MM.1S (cell line): ENCODE results near the gene OR2B3.

Experiments used
- DNase-seq: peaks from one replicate; pipeline ENCODE4 v3.0.0-alpha.2; 2015
- H2AFZ ChIP-seq: fragments of 300-600 bp; sonication (generic); 2 replicates; pipeline ENCODE4 v1.6.0; 2016; ENCODE audit warnings: antibody characterized with exemption, low read length
- H3F3A ChIP-seq: fragments of 300-600 bp; sonication (generic); 2 replicates; pipeline ENCODE4 v1.6.1; 2016; ENCODE audit warnings: mild to moderate bottlenecking, antibody characterized with exemption, low read length, moderate library complexity, mixed read lengths; ENCODE audit not compliant: insufficient read depth
- H3K27ac ChIP-seq: fragments of 300-600 bp; sonication (generic); 2 replicates; pipeline ENCODE4 v1.5.1; 2016; ENCODE audit warnings: mild to moderate bottlenecking, low read length
- H3K27me3 ChIP-seq: fragments of 300-600 bp; sonication (generic); replicated peaks from 2 replicates; pipeline ENCODE4 v1.6.0; 2016; ENCODE audit warnings: low read length; ENCODE audit not compliant: insufficient read depth
- H3K36me3 ChIP-seq: fragments of 300-600 bp; sonication (generic); replicated peaks from 2 replicates; pipeline ENCODE4 v1.6.1; 2016; ENCODE audit warnings: mild to moderate bottlenecking, low read length, mixed read lengths; ENCODE audit not compliant: insufficient read depth
- H3K4me1 ChIP-seq: fragments of 300-600 bp; sonication (generic); 2 replicates; pipeline ENCODE4 v1.6.1; 2016; ENCODE audit warnings: low read length, mixed read lengths
- H3K4me2 ChIP-seq: fragments of 300-600 bp; sonication (generic); 2 replicates; pipeline ENCODE4 v1.6.0; 2016; ENCODE audit warnings: low read depth, low read length
- H3K4me3 ChIP-seq: fragments of 300-600 bp; sonication (generic); 2 replicates; pipeline ENCODE4 v1.5.1; 2016; ENCODE audit warnings: low read length, mixed read lengths
- H3K79me2 ChIP-seq: fragments of 300-600 bp; sonication (generic); 2 replicates; pipeline ENCODE4 v1.6.1; 2016; ENCODE audit warnings: mixed run types, low read length, mixed read lengths
- H3K9ac ChIP-seq: fragments of 300-600 bp; sonication (generic); 2 replicates; pipeline ENCODE4 v1.6.1; 2016; ENCODE audit warnings: low read length, mixed read lengths
- H3K9me2 ChIP-seq: fragments of 300-600 bp; sonication (generic); replicated peaks from 2 replicates; pipeline ENCODE4 v1.6.1; 2016; ENCODE audit warnings: mild to moderate bottlenecking, low read length, mixed read lengths; ENCODE audit not compliant: insufficient read depth
- H3K9me3 ChIP-seq: fragments of 300-600 bp; sonication (generic); replicated peaks from 2 replicates; pipeline ENCODE4 v1.6.1; 2016; ENCODE audit warnings: mild to moderate bottlenecking, low read length, mixed read lengths; ENCODE audit not compliant: insufficient read depth
- H4K20me1 ChIP-seq: fragments of 300-600 bp; sonication (generic); 2 replicates; pipeline ENCODE4 v1.6.1; 2016; ENCODE audit warnings: mild to moderate bottlenecking, low read length, moderate library complexity, mixed read lengths; ENCODE audit not compliant: insufficient read depth
- CTCF ChIP-seq: fragments of 300-600 bp; sonication (generic); IDR thresholded peaks from 2 replicates; pipeline ENCODE4 v1.5.1; 2016; ENCODE audit warnings: antibody characterized with exemption, low read length, mixed read lengths
- EZH2 ChIP-seq: fragments of 300-600 bp; sonication (generic); optimal IDR thresholded peaks from 2 replicates; pipeline ENCODE3; 2017; ENCODE audit warnings: low read depth, mild to moderate bottlenecking, antibody characterized with exemption, low read length, mixed read lengths
- EZH2phosphoT487 ChIP-seq: fragments of 300-600 bp; sonication (generic); IDR thresholded peaks from 2 replicates; pipeline ENCODE4 v1.6.1; 2018; ENCODE audit warnings: antibody characterized with exemption, low read length

Gene OR2B3

GRCh38 chr6:29087213-29087612, at the start of gene OR2B3:
Gene OR2B3 (minus strand): TSS chr6:29087313. CDS start chr6:29087248, 65 bp downstream.
- no peak within 1 kb of the TSS for H2AFZ ChIP-seq
- no peak within 1 kb of the TSS for H3K4me3 ChIP-seq
- TF ChIP-seq EZH2 (no peak), CTCF (no peak), EZH2phosphoT487 (no peak)
- no peaks in the 10 kb centered on the region for H3K79me2 ChIP-seq
- no peak within 1 kb of the TSS for H3K4me2 ChIP-seq
- no peaks in the 10 kb centered on the region for H3K36me3 ChIP-seq
- H3K4me1 ChIP-seq, result no peaks in the 10 kb centered on the region
- no peak for DNase-seq
- no peak within 1 kb of the TSS for H3K9ac ChIP-seq
- H3K27me3 ChIP-seq, result no peaks in the 10 kb centered on the region
- H3K9me2 ChIP-seq, result no peaks in the 10 kb centered on the region
- no peaks in the 10 kb centered on the region for H3K9me3 ChIP-seq
- H3F3A ChIP-seq, result no peaks in the 10 kb centered on the region
- no peaks in the 10 kb centered on the region for H4K20me1 ChIP-seq
- no peak within 1 kb of the TSS for H3K27ac ChIP-seq

- H3K36me3 ChIP-seq, result no peaks in the 10 kb centered on the region
- H4K20me1 ChIP-seq, result no peaks in the 10 kb centered on the region
These were observed 44.6 kb upstream of the OR2B3 start for GRCh38 chr6:29131691-29132090.

GRCh38 chr6:29130644-29131043, 43.5 kb upstream of the OR2B3 start:
- Histone ChIP-seq H3K4me1 (no peaks in the 10 kb centered on the region), H3K4me3 (no peak overlapping the region), H3K4me2 (no peak overlapping the region), H3K9me2 (no peaks in the 10 kb centered on the region), H3K36me3 (no peaks in the 10 kb centered on the region), H3K9ac (no peak overlapping the region), H3F3A (no peaks in the 10 kb centered on the region), H3K9me3 (no peaks in the 10 kb centered on the region), H3K79me2 (no peaks in the 10 kb centered on the region), H4K20me1 (no peaks in the 10 kb centered on the region), H3K27ac (no peak overlapping the region), H2AFZ (no peak overlapping the region), H3K27me3 (no peaks in the 10 kb centered on the region)
- TF ChIP-seq EZH2 (no peak), CTCF (no peak), EZH2phosphoT487 (no peak)
- no peak for DNase-seq

More at GRCh38 chr6:29131691-29132090, 44.6 kb upstream of the OR2B3 start:
- no peaks in the 10 kb centered on the region for H3K27me3 ChIP-seq
- H2AFZ ChIP-seq, result no peak overlapping the region
- no peak for TF ChIP-seq EZH2phosphoT487
- no peak for TF ChIP-seq CTCF
- TF ChIP-seq EZH2, result no peak
- H3K79me2 ChIP-seq, result no peaks in the 10 kb centered on the region
- H3K9ac ChIP-seq, result no peak overlapping the region
- no peaks in the 10 kb centered on the region for H3K9me3 ChIP-seq
- H3K9me2 ChIP-seq, result no peaks in the 10 kb centered on the region
- H3K4me2 ChIP-seq, result no peak overlapping the region
- no peak for DNase-seq
- no peaks in the 10 kb centered on the region for H3K4me1 ChIP-seq
- H3F3A ChIP-seq, result no peaks in the 10 kb centered on the region
- H3K27ac ChIP-seq, result no peak overlapping the region
- H3K4me3 ChIP-seq, result no peak overlapping the region
